HL-60 (cell line): ENCODE results near the gene ZNF365.

ENCODE experiments used
- SPI1 ChIP-seq: IDR thresholded peaks from 2 replicates; pipeline ENCODE4 v1.6.1; 2012; ENCODE audit warnings: low read depth, mild to moderate bottlenecking, borderline replicate concordance
- TF ChIP-seq, protein P1 (sequence below): IDR thresholded peaks from one replicate; pipeline ENCODE4 v1.5.1; 2011; ENCODE audit warnings: low read length, control low read depth, inconsistent platforms; ENCODE audit not compliant: insufficient read depth

DNA sequence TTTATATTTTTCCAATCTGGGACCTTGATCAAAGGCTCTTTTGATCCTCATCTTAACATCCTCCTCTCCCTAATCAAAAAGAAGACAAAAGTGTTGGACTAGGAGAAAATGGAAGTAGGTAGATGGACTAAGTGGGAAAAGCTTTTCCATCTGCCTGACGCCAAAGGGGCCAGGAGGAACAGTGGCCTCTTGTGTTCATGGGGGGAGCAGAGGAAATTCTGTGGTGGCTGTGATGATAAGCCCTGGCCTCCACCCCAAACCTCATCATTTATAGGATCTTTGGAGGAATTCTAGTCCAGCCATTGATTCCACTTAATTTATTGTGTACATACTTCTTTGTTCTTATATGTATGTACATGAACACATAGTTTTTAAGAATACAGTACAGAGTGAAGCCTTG is 21.7 kb downstream of the ZNF365 start:
- TF ChIP-seq, protein P1, sequence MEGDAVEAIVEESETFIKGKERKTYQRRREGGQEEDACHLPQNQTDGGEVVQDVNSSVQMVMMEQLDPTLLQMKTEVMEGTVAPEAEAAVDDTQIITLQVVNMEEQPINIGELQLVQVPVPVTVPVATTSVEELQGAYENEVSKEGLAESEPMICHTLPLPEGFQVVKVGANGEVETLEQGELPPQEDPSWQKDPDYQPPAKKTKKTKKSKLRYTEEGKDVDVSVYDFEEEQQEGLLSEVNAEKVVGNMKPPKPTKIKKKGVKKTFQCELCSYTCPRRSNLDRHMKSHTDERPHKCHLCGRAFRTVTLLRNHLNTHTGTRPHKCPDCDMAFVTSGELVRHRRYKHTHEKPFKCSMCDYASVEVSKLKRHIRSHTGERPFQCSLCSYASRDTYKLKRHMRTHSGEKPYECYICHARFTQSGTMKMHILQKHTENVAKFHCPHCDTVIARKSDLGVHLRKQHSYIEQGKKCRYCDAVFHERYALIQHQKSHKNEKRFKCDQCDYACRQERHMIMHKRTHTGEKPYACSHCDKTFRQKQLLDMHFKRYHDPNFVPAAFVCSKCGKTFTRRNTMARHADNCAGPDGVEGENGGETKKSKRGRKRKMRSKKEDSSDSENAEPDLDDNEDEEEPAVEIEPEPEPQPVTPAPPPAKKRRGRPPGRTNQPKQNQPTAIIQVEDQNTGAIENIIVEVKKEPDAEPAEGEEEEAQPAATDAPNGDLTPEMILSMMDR = no peak
- no peak for TF ChIP-seq SPI1
